ENCODE measurements around the gene BMS1. TPM values are rescaled to one million over a fixed set of nuclear protein-coding genes. Genes with fewer than 3 reads are reported as not detected.

BMS1 gene
- total and polyA plus RNA-seq, 8 donors, result 4.1 to 9.3 (median 6.9) TPM

GRCh38 chr10:42781893-42782445 is 626 bp upstream of the BMS1 start:
- H3K4me1 ChIP-seq, result peaks cover 0 to 8% (median 8%) of the 10 kb centered on the region in 3 donors
- DNase-seq (no peak), ATAC-seq (peak; percentile 5 to 17 (median 10)), FAIRE-seq (no peak)
- no peak for TF ChIP-seq CTCF (IDR thresholded peaks at IDR 0.05)
- WGBS, 2 donors, result 31 to 34% methylated on average over 14 to 18 of the region's 18 CpGs
- peaks cover 4 to 15% (median 10%) of the 10 kb centered on the region in 3 donors for H3K36me3 ChIP-seq
- peak overlapping the region; percentile 54 to 65 (median 58) for H3K4me3 ChIP-seq
- no peaks in the 10 kb centered on the region for H3K9me3 ChIP-seq
- no peaks in the 10 kb centered on the region for H3K27me3 ChIP-seq
- intact Hi-C loops (cut with DNase I), result no loop called here
- peak overlapping the region; percentile 75 to 95 (median 89) for H3K27ac ChIP-seq

GRCh38 chr10:42783181-42783549 is 570 bp downstream of the BMS1 start:
- intact Hi-C loops (cut with DNase I), result no loop called here
- Histone ChIP-seq H3K4me3 (peak overlapping the region; percentile 54 to 65 (median 58)), H3K27me3 (no peaks in the 10 kb centered on the region), H3K9me3 (no peaks in the 10 kb centered on the region), H3K4me1 (peaks cover 0 to 8% (median 8%) of the 10 kb centered on the region in 3 donors), H3K27ac (peak overlapping the region; percentile 75 to 95 (median 89)), H3K36me3 (peaks cover 7 to 24% (median 16%) of the 10 kb centered on the region in 3 donors)
- FAIRE-seq, result no peak
- no peak for TF ChIP-seq CTCF (IDR thresholded peaks at IDR 0.05)
- ATAC-seq, result peak in 3 of 4 donors; percentile 5 to 39 (median 8)
- peak in 1 of 6 donors; percentile 19 for DNase-seq
- 0 to 1% methylated on average over 11 of the region's 11 CpGs for WGBS, 2 donors

GRCh38 chr10:42785759-42786158 is 3.2 kb downstream of the BMS1 start:
- Histone ChIP-seq H3K27me3 (no peaks in the 10 kb centered on the region), H3K4me1 (peaks cover 0 to 8% (median 8%) of the 10 kb centered on the region in 3 donors), H3K4me3 (no peak overlapping the region), H3K36me3 (peaks cover 7 to 40% (median 20%) of the 10 kb centered on the region in 3 donors), H3K9me3 (no peaks in the 10 kb centered on the region), H3K27ac (no peak overlapping the region)
- ATAC-seq (no peak), DNase-seq (no peak), FAIRE-seq (no peak)
- intact Hi-C loops (cut with DNase I), result no loop called here
- 84 to 85% methylated on average over 6 of the region's 6 CpGs for WGBS, 2 donors
- no peak for TF ChIP-seq CTCF (IDR thresholded peaks at IDR 0.05)

- no peak for DNase-seq
- FAIRE-seq, result no peak
- H3K9me3 ChIP-seq, result no peaks in the 10 kb centered on the region
- no peak for ATAC-seq
- no peaks in the 10 kb centered on the region for H3K27me3 ChIP-seq
- intact Hi-C loops (cut with DNase I), result no loop called here
- H3K4me3 ChIP-seq, result no peak overlapping the region
- TF ChIP-seq CTCF (IDR thresholded peaks at IDR 0.05), result no peak
- no peaks in the 10 kb centered on the region for H3K4me1 ChIP-seq
- 86% methylated on average over 3 of the region's 3 CpGs for WGBS, 2 donors
- peaks cover 3 to 80% (median 27%) of the 10 kb centered on the region in 3 donors for H3K36me3 ChIP-seq
- no peak overlapping the region for H3K27ac ChIP-seq
Observed at GRCh38 chr10:42790835-42791234, 8.2 kb downstream of the BMS1 start.

- WGBS, 2 donors, result 89 to 95% methylated on average over 2 of the region's 2 CpGs
- ATAC-seq, result no peak
- Histone ChIP-seq H3K4me1 (no peaks in the 10 kb centered on the region), H3K36me3 (peaks cover 2 to 87% (median 48%) of the 10 kb centered on the region in 3 donors), H3K27me3 (no peaks in the 10 kb centered on the region), H3K4me3 (no peak overlapping the region), H3K9me3 (no peaks in the 10 kb centered on the region), H3K27ac (no peak overlapping the region)
- no peak for FAIRE-seq
- TF ChIP-seq CTCF (IDR thresholded peaks at IDR 0.05), result no peak
- no peak for DNase-seq
- intact Hi-C loops (cut with DNase I), result no loop called here
Observed at GRCh38 chr10:42795701-42796100, 13.1 kb downstream of the BMS1 start.

Measured in pancreas (tissue), 10 donors.